Kidney (tissue), 14 donors: ENCODE measurements around the gene LST1. TPM values are rescaled to one million over a fixed set of nuclear protein-coding genes. Genes with fewer than 3 reads are reported as not detected.
A peak's percentile ranks its signal among the peaks of the same experiment; 100 is the strongest.

Experiments
- DNase-seq, 5 donors: peaks; one replicate each; pipeline ENCODE4 v3.0.0-alpha.2; 2013 to 2020
- FAIRE-seq: peaks from 2 replicates; lab custom pipeline; 2012; peaks lifted over from hg19 to GRCh38; lab: Jason Lieb, UNC
- H3K27ac ChIP-seq, 2 donors: one replicate each; pipeline ENCODE4 v1.7.0; 2013; ENCODE audit warnings: low read depth in 2 of 2, low read length in 2 of 2, inconsistent platforms in 1 of 2
- H3K27me3 ChIP-seq: one replicate; pipeline ENCODE4 v1.7.1; 2013; ENCODE audit warnings: low read length, inconsistent platforms; ENCODE audit not compliant: control insufficient read depth, insufficient read depth
- H3K36me3 ChIP-seq, 3 donors: one replicate each; pipeline versions ENCODE4 v1.7.0 to v1.7.1; 2013; ENCODE audit warnings: low read length in 3 of 3, control low read depth in 1 of 3, inconsistent platforms in 1 of 3; ENCODE audit not compliant: insufficient read depth in 3 of 3, control insufficient read depth in 2 of 3
- H3K4me1 ChIP-seq, 3 donors: one replicate each; pipeline versions ENCODE4 v1.7.0 to v1.7.1; 2013; ENCODE audit warnings: low read length in 3 of 3, inconsistent platforms in 1 of 3, low read depth in 1 of 3; ENCODE audit not compliant: control insufficient read depth in 2 of 3, insufficient read depth in 2 of 3
- H3K4me3 ChIP-seq, 3 donors: one replicate each; pipeline versions ENCODE4 v1.7.0 to v1.8.1; 2013; ENCODE audit warnings: low read length in 3 of 3, control low read depth in 1 of 3, inconsistent platforms in 1 of 3
- H3K9ac ChIP-seq, 3 donors: one replicate each; pipeline versions ENCODE4 v1.7.0 to v1.7.1; 2013; ENCODE audit warnings: low read length in 3 of 3, control low read depth in 1 of 3, inconsistent platforms in 1 of 3
- H3K9me3 ChIP-seq, 3 donors: one replicate each; pipeline versions ENCODE4 v1.7.0 to v1.7.1; 2013; ENCODE audit warnings: low read length in 3 of 3, control low read depth in 1 of 3, inconsistent platforms in 1 of 3; ENCODE audit not compliant: control insufficient read depth in 2 of 3, insufficient read depth in 1 of 3
- intact Hi-C: fragments of 100-400 bp; cut with DNase I; formaldehyde crosslinking; loops from one replicate; pipeline ENCODE4 v1.11.1; 2022
- polyA plus RNA-seq: library from polyadenylated mRNA; stranded (reverse); fragments of 350-450 nt; fragmentation: Illumina TruSeq; extraction: RNeasy Lipid Tissue Mini Kit (QIAGEN cat#74804); gene quantifications from one replicate; pipeline ENCODE4 v1.2.3, GENCODE V29; 2014; ENCODE audit warnings: low read depth, low replicate concordance; ENCODE audit not compliant: insufficient read depth
- total RNA-seq: library from RNA; stranded (reverse); fragmentation: NEBNext Ultra II Directional; extraction: Animal tissue kit (Norgen Biotek cat#: 25700); gene quantifications from one replicate; pipeline ENCODE4 v1.2.1, GENCODE V29; 2021
- TF ChIP-seq, protein P1 (sequence below): IDR thresholded peaks from 3 replicates; pipeline ENCODE4 v1.5.1; 2012; ENCODE audit warnings: mild to moderate bottlenecking, moderate library complexity, borderline replicate concordance; ENCODE audit not compliant: insufficient read depth; ENCODE audit errors: extremely low read depth
- donor health status: control.
- donor health status: control.
- donor health status: control.
- donor health status: control.
- donor health status: control.
- donor health status: DM: yes; HTN: yes; CAD: no.
- donor health status: Normal renal cell carcinoma (clear cell type).

The LST1 gene
- total and polyA plus RNA-seq, 2 donors from 2014 or later: 14.8 to 31.5 TPM

DNA sequence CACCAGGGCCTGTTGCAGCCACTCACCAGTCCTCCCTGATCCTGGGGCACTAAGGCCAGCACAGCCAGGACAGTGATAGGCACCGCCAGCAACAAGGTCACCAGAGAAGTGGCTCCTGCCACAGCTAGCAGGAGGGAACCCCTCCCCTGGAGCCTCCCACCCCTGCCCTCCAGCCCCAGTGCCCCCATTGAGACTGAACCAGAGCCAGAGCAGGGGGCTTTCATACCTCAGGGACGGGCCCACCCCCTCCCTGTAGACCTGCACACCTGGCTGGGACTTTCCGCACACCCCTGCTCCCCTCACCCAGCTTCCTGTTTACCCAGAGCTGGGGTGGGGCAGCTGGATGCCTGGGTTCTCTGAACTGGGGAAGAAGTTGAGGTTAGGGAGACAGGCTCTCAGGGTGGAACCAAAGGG, 3.8 kb upstream of the LST1 start, which contains the start of gene LTB:
Gene LTB, minus strand, starts transcription at position 195 of the 414 bp plus-strand sequence. Its CDS starts 7 bp downstream, at position 188.
- Histone ChIP-seq H3K9me3 (no peaks in the 10 kb centered on the region), H3K9ac (peak within 1 kb of the TSS; percentile 69 to 97 (median 93)), H3K27me3 (no peaks in the 10 kb centered on the region), H3K36me3 (no peaks in the 10 kb centered on the region), H3K4me3 (peak within 1 kb of the TSS; percentile 65 to 93 (median 90)), H3K4me1 (peaks cover 0 to 10% (median 5%) of the 10 kb centered on the region in 3 donors), H3K27ac (peak within 1 kb of the TSS; percentile 70 to 78)
- intact Hi-C loops: no loop called here
- TF ChIP-seq, protein P1, sequence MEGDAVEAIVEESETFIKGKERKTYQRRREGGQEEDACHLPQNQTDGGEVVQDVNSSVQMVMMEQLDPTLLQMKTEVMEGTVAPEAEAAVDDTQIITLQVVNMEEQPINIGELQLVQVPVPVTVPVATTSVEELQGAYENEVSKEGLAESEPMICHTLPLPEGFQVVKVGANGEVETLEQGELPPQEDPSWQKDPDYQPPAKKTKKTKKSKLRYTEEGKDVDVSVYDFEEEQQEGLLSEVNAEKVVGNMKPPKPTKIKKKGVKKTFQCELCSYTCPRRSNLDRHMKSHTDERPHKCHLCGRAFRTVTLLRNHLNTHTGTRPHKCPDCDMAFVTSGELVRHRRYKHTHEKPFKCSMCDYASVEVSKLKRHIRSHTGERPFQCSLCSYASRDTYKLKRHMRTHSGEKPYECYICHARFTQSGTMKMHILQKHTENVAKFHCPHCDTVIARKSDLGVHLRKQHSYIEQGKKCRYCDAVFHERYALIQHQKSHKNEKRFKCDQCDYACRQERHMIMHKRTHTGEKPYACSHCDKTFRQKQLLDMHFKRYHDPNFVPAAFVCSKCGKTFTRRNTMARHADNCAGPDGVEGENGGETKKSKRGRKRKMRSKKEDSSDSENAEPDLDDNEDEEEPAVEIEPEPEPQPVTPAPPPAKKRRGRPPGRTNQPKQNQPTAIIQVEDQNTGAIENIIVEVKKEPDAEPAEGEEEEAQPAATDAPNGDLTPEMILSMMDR: no peak
- no peak for FAIRE-seq
- no peak for DNase-seq

DNA sequence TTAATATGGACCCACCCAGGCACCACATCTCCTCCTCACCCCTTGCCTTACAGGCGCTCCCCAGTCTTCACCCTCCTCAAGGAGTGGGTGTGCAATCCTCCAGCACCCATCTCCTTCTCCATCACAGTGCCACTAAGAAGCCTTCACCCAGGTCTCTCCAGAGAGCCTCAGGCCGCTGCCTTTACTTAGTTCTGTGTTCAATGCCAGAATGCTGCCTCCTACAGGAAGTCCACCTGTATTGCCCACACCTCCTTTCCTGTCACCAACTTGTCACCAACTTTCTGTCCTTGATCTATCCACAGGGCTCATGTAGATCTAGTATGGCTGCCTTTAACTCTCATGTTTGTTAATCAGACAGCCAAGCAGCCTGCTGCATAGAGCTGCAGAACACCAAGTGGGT, 586 bp upstream of the LST1 start:
- Histone ChIP-seq H3K9ac (no peak overlapping the region), H3K27ac (no peak overlapping the region), H3K4me1 (peaks cover 0 to 10% (median 1%) of the 10 kb centered on the region in 3 donors), H3K9me3 (no peaks in the 10 kb centered on the region), H3K36me3 (no peaks in the 10 kb centered on the region), H3K4me3 (no peak overlapping the region), H3K27me3 (no peaks in the 10 kb centered on the region)
- intact Hi-C loops: no loop called here
- FAIRE-seq (no peak), DNase-seq (no peak)
- TF ChIP-seq, protein P1: no peak

DNA sequence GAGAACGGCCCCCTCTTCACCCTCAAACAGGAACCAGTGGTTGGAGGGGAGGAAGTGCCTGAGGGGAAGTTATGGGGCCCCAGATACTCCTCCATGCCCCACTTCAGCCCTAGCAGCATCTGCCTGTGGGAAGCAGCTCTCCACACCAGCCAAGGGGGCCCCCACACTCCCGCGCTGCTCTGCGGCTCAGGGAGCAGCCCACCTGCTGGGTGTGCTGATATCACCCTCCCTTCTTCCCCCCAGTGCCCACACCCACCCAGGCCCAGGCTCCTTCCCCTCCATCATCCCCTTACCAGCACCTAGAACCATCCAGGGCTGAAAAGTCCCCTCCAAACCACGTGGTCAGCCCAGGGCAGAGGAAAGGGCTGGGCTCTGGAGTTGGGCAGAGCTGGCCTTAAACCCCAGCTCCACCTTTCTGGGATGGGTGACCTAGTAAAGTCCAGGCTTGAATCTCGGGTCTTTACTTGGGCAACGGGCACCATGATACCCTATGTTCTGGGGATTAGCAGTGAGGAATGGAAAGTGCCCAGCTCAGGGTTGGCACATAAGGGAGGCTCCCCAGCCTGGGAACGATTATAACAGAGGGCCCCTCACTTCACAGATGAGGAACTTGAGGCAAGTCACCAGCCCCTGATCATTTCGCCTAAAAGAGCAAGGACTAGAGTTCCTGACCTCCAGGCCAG, 663 bp downstream of the LST1 start:
- intact Hi-C loops: no loop called here
- no peak for DNase-seq
- H3K4me3 ChIP-seq: no peak overlapping the region

More for the DNA sequence above, 663 bp downstream of the LST1 start:
- H3K27me3 ChIP-seq: no peaks in the 10 kb centered on the region
- TF ChIP-seq, protein P1: no peak
- no peak for FAIRE-seq
- H3K9me3 ChIP-seq: no peaks in the 10 kb centered on the region
- no peak overlapping the region for H3K27ac ChIP-seq
- peaks cover 0 to 5% (median 0%) of the 10 kb centered on the region in 3 donors for H3K4me1 ChIP-seq
- no peak overlapping the region for H3K9ac ChIP-seq
- no peaks in the 10 kb centered on the region for H3K36me3 ChIP-seq
